CD4-positive, alpha-beta T cell treated with Interleukin-2 at 100 ng/mL for 4 hours (primary cell): Measurements from ENCODE around the gene ZC3H18.

Experiments
- DNase-seq: peaks from one replicate; pipeline ENCODE4 v3.0.0-alpha.2; 2020; ENCODE audit warnings: low spot score

ZC3H18 gene

GRCh38 chr16:88678224-88678979, 108.2 kb downstream of the ZC3H18 start:
- DNase-seq, result no peak

- no peak for DNase-seq
These were observed 110.4 kb downstream of the ZC3H18 start for GRCh38 chr16:88680554-88681083.

GRCh38 chr16:88681084-88681680, 111.0 kb downstream of the ZC3H18 start:
- peak; percentile 49 for DNase-seq
